HUES48 (cell line): ENCODE measurements around the gene BMPR1A.
"Not testable (repeated sequence)": the region's sequence is repeated elsewhere in the genome, so short reads cannot be mapped to it uniquely, and the experiment has no call there.

Experiments
- H3K27ac ChIP-seq: one replicate; pipeline ENCODE4 v1.7.0; 2013; ENCODE audit warnings: low read depth, low read length, inconsistent platforms
- H3K27me3 ChIP-seq: 2 replicates; pipeline ENCODE4 v1.6.1; 2013; ENCODE audit warnings: mild to moderate bottlenecking, low read length; ENCODE audit not compliant: control insufficient read depth, insufficient read depth
- H3K36me3 ChIP-seq: 2 replicates; pipeline ENCODE4 v1.6.1; 2013; ENCODE audit warnings: low read length; ENCODE audit not compliant: control insufficient read depth, insufficient read depth
- H3K4me1 ChIP-seq: 2 replicates; pipeline ENCODE4 v1.6.1; 2013; ENCODE audit warnings: mild to moderate bottlenecking, low read length; ENCODE audit not compliant: control insufficient read depth, insufficient read depth
- H3K4me3 ChIP-seq: 2 replicates; pipeline ENCODE4 v1.5.1; 2013; ENCODE audit warnings: mild to moderate bottlenecking, low read depth, low read length
- H3K9ac ChIP-seq: 2 replicates; pipeline ENCODE4 v1.6.1; 2013; ENCODE audit warnings: mild to moderate bottlenecking, low read depth, low read length, moderate library complexity
- H3K9me3 ChIP-seq: 2 replicates; pipeline ENCODE4 v1.6.1; 2013; ENCODE audit warnings: low read length; ENCODE audit not compliant: control insufficient read depth, insufficient read depth

BMPR1A gene

GRCh38 chr10:86922553-86922961, 166.1 kb downstream of the BMPR1A start:
- Histone ChIP-seq H3K27me3 (no peaks in the 10 kb centered on the region), H3K4me1 (no peaks in the 10 kb centered on the region), H3K4me3 (no peak overlapping the region), H3K9ac (no peak overlapping the region), H3K27ac (no peak overlapping the region), H3K9me3 (no peaks in the 10 kb centered on the region), H3K36me3 (peaks cover 87% of the 10 kb centered on the region)

GRCh38 chr10:86929468-86930380, 173.3 kb downstream of the BMPR1A start:
- Histone ChIP-seq H3K9ac (no peak overlapping the region), H3K9me3 (no peaks in the 10 kb centered on the region), H3K36me3 (peaks cover 62% of the 10 kb centered on the region), H3K4me1 (no peaks in the 10 kb centered on the region), H3K4me3 (no peak overlapping the region), H3K27me3 (no peaks in the 10 kb centered on the region), H3K27ac (no peak overlapping the region)

- Histone ChIP-seq H3K27ac (no peak overlapping the region), H3K4me1 (no peaks in the 10 kb centered on the region), H3K27me3 (no peaks in the 10 kb centered on the region), H3K4me3 (no peak overlapping the region), H3K9me3 (no peaks in the 10 kb centered on the region), H3K36me3 (peaks cover 47% of the 10 kb centered on the region), H3K9ac (no peak overlapping the region)
These were observed 175.5 kb downstream of the BMPR1A start for GRCh38 chr10:86931872-86932271.

GRCh38 chr10:86932674-86933073, 176.3 kb downstream of the BMPR1A start:
- Histone ChIP-seq H3K4me1 (no peaks in the 10 kb centered on the region), H3K9me3 (no peaks in the 10 kb centered on the region), H3K4me3 (no peak overlapping the region), H3K27ac (no peak overlapping the region), H3K27me3 (no peaks in the 10 kb centered on the region), H3K9ac (no peak overlapping the region), H3K36me3 (peaks cover 39% of the 10 kb centered on the region)

- H3K4me1 ChIP-seq, H3K9me3 ChIP-seq, H3K9ac ChIP-seq, H3K4me3 ChIP-seq, H3K27ac ChIP-seq, H3K27me3 ChIP-seq: not testable (repeated sequence)
- peaks cover 27% of the 10 kb centered on the region for H3K36me3 ChIP-seq
These were observed 177.8 kb downstream of the BMPR1A start for GRCh38 chr10:86934162-86934711.

GRCh38 chr10:86936661-86937501, 180.5 kb downstream of the BMPR1A start:
- Histone ChIP-seq H3K27ac (no peak overlapping the region), H3K9me3 (no peaks in the 10 kb centered on the region), H3K4me1 (no peaks in the 10 kb centered on the region), H3K36me3 (peaks cover 3% of the 10 kb centered on the region; the same call in 1 of the 2 replicates), H3K27me3 (no peaks in the 10 kb centered on the region), H3K4me3 (no peak overlapping the region), H3K9ac (no peak overlapping the region)

GRCh38 chr10:86937502-86938154, 181.2 kb downstream of the BMPR1A start:
- Histone ChIP-seq H3K36me3 (no peaks in the 10 kb centered on the region), H3K27me3 (no peaks in the 10 kb centered on the region), H3K4me1 (no peaks in the 10 kb centered on the region), H3K9ac (no peak overlapping the region), H3K4me3 (no peak overlapping the region), H3K27ac (no peak overlapping the region), H3K9me3 (no peaks in the 10 kb centered on the region)

- no peak overlapping the region for H3K4me3 ChIP-seq
- H3K36me3 ChIP-seq, result no peaks in the 10 kb centered on the region
- H3K9ac ChIP-seq, result no peak overlapping the region
- H3K27me3 ChIP-seq, result no peaks in the 10 kb centered on the region
- H3K4me1 ChIP-seq, result no peaks in the 10 kb centered on the region
- H3K27ac ChIP-seq, result no peak overlapping the region
- H3K9me3 ChIP-seq, result no peaks in the 10 kb centered on the region
These were observed 181.8 kb downstream of the BMPR1A start for GRCh38 chr10:86938260-86938659.

- not testable (repeated sequence) for H3K4me1 ChIP-seq, H3K27ac ChIP-seq, H3K4me3 ChIP-seq, H3K9me3 ChIP-seq, H3K36me3 ChIP-seq, H3K27me3 ChIP-seq, H3K9ac ChIP-seq
These were observed 183.7 kb downstream of the BMPR1A start for GRCh38 chr10:86940076-86940475.

- no peaks in the 10 kb centered on the region for H3K27me3 ChIP-seq
- H3K4me1 ChIP-seq, result peaks cover under 1% of the 10 kb centered on the region; the same call in 1 of the 2 replicates
- H3K9me3 ChIP-seq, result no peaks in the 10 kb centered on the region
- H3K9ac ChIP-seq, result no peak overlapping the region
- H3K36me3 ChIP-seq, result no peaks in the 10 kb centered on the region
- H3K4me3 ChIP-seq, result no peak overlapping the region
- no peak overlapping the region for H3K27ac ChIP-seq
These were observed 184.3 kb downstream of the BMPR1A start for GRCh38 chr10:86940677-86941076.
